Tongue (tissue), 2 donors: ENCODE results near the gene CD86. TPM values are rescaled to one million over a fixed set of nuclear protein-coding genes. Genes with fewer than 3 reads are reported as not detected.

ENCODE experiments used
- DNase-seq: peaks from one replicate; pipeline ENCODE4 v3.0.0-alpha.2; 2015
- total RNA-seq: library from RNA; depleted of rRNA; stranded (reverse); fragments of >200 nt; gene quantifications from one replicate; pipeline ENCODE4 v1.2.3, GENCODE V29; 2014

CD86 gene
- total RNA-seq, 1 donor from 2014 or later = 2.5 TPM

GRCh38 chr3:122092460-122093165 lies 37.5 kb downstream of the CD86 start:
- DNase-seq = no peak

- DNase-seq = no peak
Observed at GRCh38 chr3:122094125-122094524, 39.0 kb downstream of the CD86 start.

GRCh38 chr3:122094693-122095092 lies 39.5 kb downstream of the CD86 start:
- DNase-seq = peak; percentile 15

- DNase-seq = peak; percentile 16
Observed at GRCh38 chr3:122097141-122097540, 42.0 kb downstream of the CD86 start.

GRCh38 chr3:122098611-122099010 lies 43.4 kb downstream of the CD86 start:
- no peak for DNase-seq

GRCh38 chr3:122099255-122099654 lies 44.1 kb downstream of the CD86 start:
- DNase-seq = no peak

GRCh38 chr3:122100083-122100482 lies 44.9 kb downstream of the CD86 start:
- DNase-seq = no peak

GRCh38 chr3:122100591-122101463 lies 45.7 kb downstream of the CD86 start:
- DNase-seq = no peak

- DNase-seq = peak; percentile 55
Observed at GRCh38 chr3:122101646-122102045, 46.5 kb downstream of the CD86 start.

GRCh38 chr3:122102191-122102935 lies 47.2 kb downstream of the CD86 start:
- DNase-seq = no peak

- DNase-seq = no peak
Observed at GRCh38 chr3:122103821-122104514, 48.8 kb downstream of the CD86 start.

- DNase-seq = no peak
Observed at GRCh38 chr3:122104515-122105194, 49.5 kb downstream of the CD86 start.

GRCh38 chr3:122105626-122106025 lies 50.5 kb downstream of the CD86 start:
- no peak for DNase-seq

- no peak for DNase-seq
Observed at GRCh38 chr3:122107171-122107570, 52.0 kb downstream of the CD86 start.

GRCh38 chr3:122111974-122112373 lies 56.8 kb downstream of the CD86 start:
- no peak for DNase-seq

GRCh38 chr3:122112754-122113153 lies 57.6 kb downstream of the CD86 start:
- DNase-seq = no peak

- no peak for DNase-seq
Observed at GRCh38 chr3:122123850-122124249, 68.7 kb downstream of the CD86 start.

GRCh38 chr3:122132949-122133540 lies 77.9 kb downstream of the CD86 start:
- no peak for DNase-seq

GRCh38 chr3:122146466-122146865 lies 91.3 kb downstream of the CD86 start:
- DNase-seq = no peak

GRCh38 chr3:122148941-122149627 lies 93.9 kb downstream of the CD86 start:
- DNase-seq = no peak

GRCh38 chr3:122151480-122151879 lies 96.3 kb downstream of the CD86 start:
- DNase-seq = no peak
